ENCODE data around the gene PLBD1.

DNA sequence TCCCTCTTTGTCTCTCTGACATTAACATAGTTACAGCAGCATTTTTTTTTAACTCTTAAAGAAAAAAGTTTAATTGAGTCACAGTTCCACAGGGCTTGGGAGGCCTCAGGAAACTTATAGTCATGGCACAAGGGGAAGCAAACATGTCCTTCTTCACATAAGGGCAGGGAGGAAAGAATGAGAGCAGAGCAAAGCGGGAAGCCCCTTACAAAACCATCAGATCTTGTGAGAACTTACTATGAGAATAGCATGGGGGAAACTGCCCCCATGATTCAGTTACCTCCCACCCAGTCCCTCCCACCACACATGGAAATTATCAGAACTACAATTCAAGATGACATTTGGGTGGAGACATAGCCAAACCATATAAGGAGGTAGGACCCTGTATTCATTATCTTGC lies 96.2 kb downstream of the PLBD1 start:
- TF ChIP-seq, protein P1, sequence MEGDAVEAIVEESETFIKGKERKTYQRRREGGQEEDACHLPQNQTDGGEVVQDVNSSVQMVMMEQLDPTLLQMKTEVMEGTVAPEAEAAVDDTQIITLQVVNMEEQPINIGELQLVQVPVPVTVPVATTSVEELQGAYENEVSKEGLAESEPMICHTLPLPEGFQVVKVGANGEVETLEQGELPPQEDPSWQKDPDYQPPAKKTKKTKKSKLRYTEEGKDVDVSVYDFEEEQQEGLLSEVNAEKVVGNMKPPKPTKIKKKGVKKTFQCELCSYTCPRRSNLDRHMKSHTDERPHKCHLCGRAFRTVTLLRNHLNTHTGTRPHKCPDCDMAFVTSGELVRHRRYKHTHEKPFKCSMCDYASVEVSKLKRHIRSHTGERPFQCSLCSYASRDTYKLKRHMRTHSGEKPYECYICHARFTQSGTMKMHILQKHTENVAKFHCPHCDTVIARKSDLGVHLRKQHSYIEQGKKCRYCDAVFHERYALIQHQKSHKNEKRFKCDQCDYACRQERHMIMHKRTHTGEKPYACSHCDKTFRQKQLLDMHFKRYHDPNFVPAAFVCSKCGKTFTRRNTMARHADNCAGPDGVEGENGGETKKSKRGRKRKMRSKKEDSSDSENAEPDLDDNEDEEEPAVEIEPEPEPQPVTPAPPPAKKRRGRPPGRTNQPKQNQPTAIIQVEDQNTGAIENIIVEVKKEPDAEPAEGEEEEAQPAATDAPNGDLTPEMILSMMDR (IDR thresholded peaks at IDR 0.05) = no peak
- TF ChIP-seq POLR2A (IDR thresholded peaks at IDR 0.05) = no peak

All from gastroesophageal sphincter (tissue), 3 donors.